ENCODE data around the gene ZMIZ1. TPM values are rescaled to one million over a fixed set of nuclear protein-coding genes. Genes with fewer than 3 reads are reported as not detected.

Gene ZMIZ1
- total RNA-seq, 4 donors from 2014 or later = 22.7 to 37.5 (median 31.7) TPM

GRCh38 chr10:79024296-79024695, 44.5 kb upstream of the ZMIZ1 start:
- peaks cover 13 to 25% of the 10 kb centered on the region in 2 donors for H3K4me1 ChIP-seq
- H3K36me3 ChIP-seq = no peaks in the 10 kb centered on the region
- intact Hi-C loops (cut with DNase I; ENCODE audit: low total_unique reads) = loop anchor here (1.0 to 5.0 kb wide), 2 partner anchors 44 to 128 kb away; partner anchors contain the start of gene ZMIZ1
- no peaks in the 10 kb centered on the region for H3K9me3 ChIP-seq
- no peak overlapping the region for H3K4me3 ChIP-seq
- ATAC-seq (no peak), DNase-seq (peak in 1 of 2 donors; percentile 12)
- TF ChIP-seq CTCF (IDR thresholded peaks at IDR 0.05 in 4 of 5, conservative IDR thresholded peaks at IDR 0.05 in 1 of 5) = no peak
- TF ChIP-seq POLR2A (IDR thresholded peaks at IDR 0.05) = no peak
- H3K27ac ChIP-seq = peak overlapping the region; percentile 89 to 91 (median 90)
- in situ Hi-C loops (cut with MboI; ENCODE audit: low sequenced_read_pairs in 4 of 4) = no loop called here
- H3K27me3 ChIP-seq = no peaks in the 10 kb centered on the region

GRCh38 chr10:79024720-79025198, 44.0 kb upstream of the ZMIZ1 start:
- no peaks in the 10 kb centered on the region for H3K9me3 ChIP-seq
- no peaks in the 10 kb centered on the region for H3K27me3 ChIP-seq
- intact Hi-C loops (cut with DNase I; ENCODE audit: low total_unique reads) (loop anchor here (1.0 to 5.0 kb wide), 2 partner anchors 44 to 128 kb away; partner anchors contain the start of gene ZMIZ1), in situ Hi-C loops (cut with MboI; ENCODE audit: low sequenced_read_pairs in 4 of 4) (no loop called here)
- H3K36me3 ChIP-seq = no peaks in the 10 kb centered on the region
- no peak for ATAC-seq
- no peak overlapping the region for H3K4me3 ChIP-seq
- H3K27ac ChIP-seq = peak overlapping the region in 3 of 4 donors; percentile 89 to 91 (median 90)
- TF ChIP-seq CTCF (IDR thresholded peaks at IDR 0.05 in 4 of 5, conservative IDR thresholded peaks at IDR 0.05 in 1 of 5) = no peak
- no peak for TF ChIP-seq POLR2A (IDR thresholded peaks at IDR 0.05)
- peak in 1 of 2 donors; percentile 16 for DNase-seq
- H3K4me1 ChIP-seq = peaks cover 13 to 22% of the 10 kb centered on the region in 2 donors

- Histone ChIP-seq H3K27me3 (no peaks in the 10 kb centered on the region), H3K36me3 (no peaks in the 10 kb centered on the region), H3K9me3 (no peaks in the 10 kb centered on the region), H3K4me3 (no peak overlapping the region), H3K4me1 (peaks cover 13 to 22% of the 10 kb centered on the region in 2 donors), H3K27ac (peak overlapping the region in 1 of 4 donors; percentile 91)
- in situ Hi-C loops (cut with MboI; ENCODE audit: low sequenced_read_pairs in 4 of 4) = no loop called here
- no peak for ATAC-seq
- intact Hi-C loops (cut with DNase I; ENCODE audit: low total_unique reads) = no loop called here
- peak in 1 of 2 donors; percentile 11 for DNase-seq
- TF ChIP-seq POLR2A (IDR thresholded peaks at IDR 0.05) (no peak), CTCF (IDR thresholded peaks at IDR 0.05 in 4 of 5, conservative IDR thresholded peaks at IDR 0.05 in 1 of 5) (no peak)
Measured at GRCh38 chr10:79025199-79025832, 43.5 kb upstream of the ZMIZ1 start.

DNA sequence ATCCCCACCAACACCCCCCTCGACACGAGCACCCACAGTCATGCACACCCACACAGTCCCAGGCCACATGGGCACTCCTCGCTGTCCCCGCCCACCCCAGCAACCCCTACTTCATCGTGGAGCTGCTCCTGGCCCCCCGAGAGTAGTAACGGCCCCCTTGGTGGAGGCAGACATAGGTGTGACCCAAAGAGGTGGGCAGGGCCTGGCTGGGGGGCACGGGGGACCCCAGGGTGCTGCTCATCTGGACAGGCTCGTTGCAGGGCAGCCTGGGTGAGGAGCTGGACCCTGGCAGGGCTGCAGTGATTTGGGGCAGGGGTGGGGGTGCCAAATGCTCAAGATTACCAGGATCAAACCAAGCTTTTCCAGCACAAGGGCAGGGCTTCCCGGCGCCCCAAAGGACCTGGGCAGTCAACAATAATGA, 42.4 kb upstream of the ZMIZ1 start:
- Histone ChIP-seq H3K27ac (no peak overlapping the region), H3K27me3 (no peaks in the 10 kb centered on the region), H3K4me3 (no peak overlapping the region), H3K9me3 (no peaks in the 10 kb centered on the region), H3K4me1 (peaks cover 13 to 22% of the 10 kb centered on the region in 2 donors), H3K36me3 (no peaks in the 10 kb centered on the region)
- intact Hi-C loops (cut with DNase I; ENCODE audit: low total_unique reads) (no loop called here), in situ Hi-C loops (cut with MboI; ENCODE audit: low sequenced_read_pairs in 4 of 4) (no loop called here)
- TF ChIP-seq CTCF (IDR thresholded peaks at IDR 0.05 in 4 of 5, conservative IDR thresholded peaks at IDR 0.05 in 1 of 5) = no peak
- ATAC-seq (no peak), DNase-seq (peak in 1 of 2 donors; percentile 7)

Data from gastrocnemius medialis (tissue), 4 donors.